GM18507 (cell line): ENCODE results near the gene GINS1.

Experiments
- DNase-seq: peaks from one replicate; pipeline ENCODE4 v3.0.0; 2011; ENCODE audit warnings: low read depth; ENCODE audit not compliant: insufficient read length; ENCODE audit errors: extremely low spot score
- FAIRE-seq: peaks from 2 replicates; lab custom pipeline; 2011; peaks lifted over from hg19 to GRCh38; lab: Jason Lieb, UNC

GINS1 gene

GRCh38 chr20:25407311-25408169, at the start of gene GINS1:
GINS1 (plus strand) TSS chr20:25407673; CDS start chr20:25407821, 148 bp downstream.
- peak; percentile 95 for FAIRE-seq
- DNase-seq: peak; percentile 87

GRCh38 chr20:25360631-25361286, 46.7 kb upstream of the GINS1 start:
- no peak for FAIRE-seq
- DNase-seq: no peak

- DNase-seq (no peak), FAIRE-seq (no peak)
These were observed 46.2 kb upstream of the GINS1 start for GRCh38 chr20:25361287-25361683.

GRCh38 chr20:25364180-25364788, 43.2 kb upstream of the GINS1 start:
- DNase-seq: no peak
- no peak for FAIRE-seq

GRCh38 chr20:25364879-25365699, 42.4 kb upstream of the GINS1 start:
- DNase-seq (no peak), FAIRE-seq (no peak)

GRCh38 chr20:25368526-25368925, 38.9 kb upstream of the GINS1 start:
- DNase-seq: no peak
- no peak for FAIRE-seq

- FAIRE-seq (no peak), DNase-seq (no peak)
These were observed 38.5 kb upstream of the GINS1 start for GRCh38 chr20:25368976-25369375.

GRCh38 chr20:25369529-25369928, 37.9 kb upstream of the GINS1 start:
- no peak for FAIRE-seq
- DNase-seq: no peak

GRCh38 chr20:25369971-25370370, 37.5 kb upstream of the GINS1 start:
- no peak for FAIRE-seq
- DNase-seq: no peak

GRCh38 chr20:25372584-25373336, 34.7 kb upstream of the GINS1 start:
- DNase-seq (no peak), FAIRE-seq (no peak)

GRCh38 chr20:25374842-25375241, 32.6 kb upstream of the GINS1 start:
- no peak for FAIRE-seq
- no peak for DNase-seq

- no peak for FAIRE-seq
- no peak for DNase-seq
These were observed 31.2 kb upstream of the GINS1 start for GRCh38 chr20:25376236-25376635.

- DNase-seq (no peak), FAIRE-seq (no peak)
These were observed 30.6 kb upstream of the GINS1 start for GRCh38 chr20:25376886-25377285.

GRCh38 chr20:25378189-25378883, 29.1 kb upstream of the GINS1 start:
- DNase-seq (no peak), FAIRE-seq (no peak)

- FAIRE-seq (no peak), DNase-seq (no peak)
These were observed 28.4 kb upstream of the GINS1 start for GRCh38 chr20:25378884-25379733.

GRCh38 chr20:25380945-25381614, 26.4 kb upstream of the GINS1 start:
- FAIRE-seq: no peak
- no peak for DNase-seq

GRCh38 chr20:25382704-25383370, 24.6 kb upstream of the GINS1 start:
- DNase-seq (no peak), FAIRE-seq (no peak)
